Measurements from ENCODE around the gene KLHL6.
"Not testable (repeated sequence)": the region's sequence is repeated elsewhere in the genome, so short reads cannot be mapped to it uniquely, and the experiment has no call there.

KLHL6 gene

DNA sequence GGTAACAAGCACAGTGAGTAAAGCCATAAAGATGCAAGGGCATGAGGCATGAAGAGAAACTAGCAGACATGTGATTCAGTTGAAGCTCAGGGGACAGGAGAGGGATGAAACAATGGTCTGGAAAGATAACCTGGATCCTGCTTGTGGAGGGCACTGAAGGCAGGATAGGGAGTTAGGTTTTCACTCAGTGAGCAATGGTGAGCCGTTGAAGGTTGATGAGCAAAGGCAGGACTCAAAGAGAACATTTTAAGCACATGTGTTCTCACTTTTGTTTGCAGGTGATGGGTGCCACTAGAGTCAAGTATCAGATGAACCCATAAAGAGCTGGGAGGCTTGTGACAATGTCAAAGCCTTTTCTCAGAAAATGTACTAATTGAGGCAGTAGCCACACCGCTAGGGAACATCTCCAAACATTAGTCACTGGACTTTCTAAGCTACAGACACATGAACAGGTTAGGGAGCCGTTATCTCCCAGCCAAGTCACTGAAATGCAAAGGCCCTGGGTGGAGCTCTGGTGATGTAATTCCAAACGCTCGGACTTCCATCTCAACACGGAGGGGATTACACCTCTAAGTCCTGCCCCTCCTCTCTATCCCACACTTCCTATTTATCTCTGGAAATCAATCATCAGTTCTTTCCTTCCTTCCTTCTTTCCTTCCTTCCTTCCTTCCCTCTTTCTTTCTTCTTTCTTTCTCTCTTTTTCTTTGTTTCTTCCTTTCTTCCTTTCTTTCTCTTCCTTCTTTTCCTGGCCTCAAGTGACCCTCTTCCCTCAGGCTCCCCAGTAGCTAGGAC lies 22.7 kb downstream of the KLHL6 start:
- DNase-seq (ENCODE audit: low read depth in 2 of 2): no peak

GRCh38 chr3:183529717-183530116 lies 25.8 kb downstream of the KLHL6 start:
- DNase-seq (ENCODE audit: low read depth in 2 of 2): no peak

DNA sequence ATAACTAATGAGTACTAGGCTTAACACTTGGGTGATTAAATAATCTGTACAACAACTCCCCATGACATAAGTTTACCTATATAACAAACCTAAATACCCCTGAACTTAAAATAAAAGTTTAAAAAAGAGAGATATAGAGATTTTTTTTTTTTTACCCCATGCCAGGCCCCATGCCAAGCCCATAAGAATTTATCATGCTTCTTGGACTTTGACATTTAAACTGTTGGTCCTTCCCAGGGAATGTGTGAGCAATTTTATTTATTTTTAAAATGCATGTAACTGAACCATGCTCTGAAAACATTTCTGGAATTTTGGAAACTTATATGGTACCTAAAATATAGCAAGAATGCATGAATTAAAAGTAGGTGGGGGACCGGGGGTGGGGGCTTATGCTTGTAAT lies 26.3 kb downstream of the KLHL6 start:
- no peak for DNase-seq (ENCODE audit: low read depth in 2 of 2)

DNA sequence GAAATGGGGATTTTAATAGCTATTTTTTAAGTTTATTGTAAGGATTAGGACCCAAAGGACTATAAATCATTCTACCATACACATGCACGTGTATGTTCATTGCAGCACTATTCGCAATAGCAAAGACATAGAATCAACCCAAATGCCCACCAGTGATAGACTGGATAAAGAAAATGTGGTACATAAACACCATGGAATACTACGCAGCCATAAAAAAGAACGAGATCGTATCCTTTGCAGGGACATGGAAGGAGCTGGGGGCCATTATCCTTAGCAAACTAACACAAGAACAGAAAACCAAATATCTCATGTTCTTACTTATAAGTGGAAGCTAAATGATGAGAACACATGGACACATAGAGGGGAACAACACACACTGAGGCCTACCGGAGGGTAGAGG lies 26.7 kb downstream of the KLHL6 start:
- DNase-seq (ENCODE audit: low read depth in 2 of 2): not testable (repeated sequence)

- DNase-seq (ENCODE audit: low read depth in 2 of 2): no peak
Observed at GRCh38 chr3:183527428-183528379, 27.8 kb downstream of the KLHL6 start.

DNA sequence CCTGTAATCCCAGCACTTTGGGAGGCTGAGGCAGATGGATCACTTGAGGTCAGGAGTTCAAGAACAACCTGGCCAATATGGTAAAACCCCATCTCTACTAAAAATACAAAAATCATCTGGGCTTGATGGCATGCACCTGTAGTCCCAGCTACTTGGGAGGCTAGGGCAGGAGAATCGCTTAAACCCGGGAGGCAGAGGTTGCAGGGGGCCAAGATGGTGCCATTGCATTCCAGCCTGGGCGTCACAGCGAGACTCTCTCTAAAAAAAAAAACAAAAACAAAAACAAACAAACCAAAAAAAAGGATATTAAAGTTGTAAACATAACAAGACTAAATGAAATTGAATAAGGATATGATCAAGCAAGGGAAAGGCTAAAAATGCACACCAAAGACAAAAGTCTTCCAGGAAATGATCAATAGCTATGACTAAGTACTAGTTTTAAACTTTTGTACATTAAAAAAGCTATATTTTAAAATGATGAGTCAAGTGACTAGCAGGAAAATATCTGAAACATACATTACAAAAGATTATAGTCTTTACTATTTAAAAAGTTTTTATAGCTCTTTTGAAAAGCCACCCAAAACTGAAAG lies 28.6 kb downstream of the KLHL6 start:
- DNase-seq (ENCODE audit: low read depth in 2 of 2): no peak

DNA sequence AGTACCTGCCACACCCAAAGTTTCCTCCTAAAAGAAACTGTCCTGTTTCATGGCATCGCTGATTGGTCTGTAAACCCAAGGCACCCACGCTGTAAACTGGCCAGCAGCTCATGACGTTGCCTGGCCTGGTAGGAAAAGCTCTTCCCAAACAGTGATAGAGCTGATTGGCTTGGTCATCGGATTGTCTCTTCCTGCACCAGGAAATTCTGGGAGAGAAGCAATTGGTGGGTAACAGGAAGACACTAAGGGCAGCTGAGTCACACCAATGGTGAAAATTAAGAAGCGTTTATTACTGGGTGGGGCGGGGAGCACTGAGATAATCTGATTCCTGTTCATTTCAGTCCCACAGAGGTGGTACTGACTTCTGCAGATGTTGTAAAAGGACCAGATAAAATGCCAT lies 31.0 kb downstream of the KLHL6 start:
- no peak for DNase-seq (ENCODE audit: low read depth in 2 of 2)

- DNase-seq (ENCODE audit: low read depth in 2 of 2): not testable (repeated sequence)
Observed at GRCh38 chr3:183520741-183521556, 34.6 kb downstream of the KLHL6 start.

- DNase-seq (ENCODE audit: low read depth in 2 of 2): not testable (repeated sequence)
Observed at GRCh38 chr3:183520295-183520694, 35.2 kb downstream of the KLHL6 start.

DNA sequence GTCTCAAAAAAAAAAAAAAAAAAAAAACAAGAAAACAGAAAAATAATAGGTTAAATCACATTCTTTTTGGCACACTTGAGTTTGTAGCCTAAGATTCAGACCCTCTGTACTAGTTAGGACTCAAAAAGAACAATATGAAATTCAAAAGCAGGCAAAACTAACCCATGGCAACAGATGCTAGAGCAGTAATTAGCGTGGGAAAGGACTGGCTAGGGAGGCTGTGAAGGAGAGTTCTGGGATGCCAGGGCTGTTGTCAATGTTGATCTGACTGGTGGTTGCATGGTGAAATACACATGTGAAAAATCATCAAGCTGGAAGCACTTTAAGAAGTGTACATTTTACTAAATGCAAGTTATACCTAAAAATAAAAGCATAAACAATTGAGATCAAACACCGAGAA lies 35.6 kb downstream of the KLHL6 start:
- DNase-seq (ENCODE audit: low read depth in 2 of 2): no peak

GRCh38 chr3:183518491-183519251 lies 36.8 kb downstream of the KLHL6 start:
- no peak for DNase-seq (ENCODE audit: low read depth in 2 of 2)

DNA sequence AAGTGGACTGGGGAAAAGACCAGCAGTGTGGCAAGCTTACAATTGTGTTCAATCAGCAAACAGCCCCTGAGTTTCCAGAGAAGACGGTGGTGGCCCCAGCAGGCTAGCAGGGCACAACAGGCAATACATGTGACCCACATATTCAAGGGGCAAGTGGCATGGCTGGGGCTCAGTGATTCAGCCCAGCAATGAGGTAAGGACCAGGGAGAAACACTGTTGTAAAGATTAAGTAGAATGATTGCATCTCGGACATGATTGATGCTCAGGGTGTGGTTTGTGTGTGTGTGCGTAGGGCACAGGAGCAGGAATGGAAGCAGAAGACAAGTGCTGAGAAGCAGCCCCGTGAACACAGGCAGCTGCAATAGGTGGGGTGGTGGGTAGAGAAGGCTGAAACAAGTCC lies 37.9 kb downstream of the KLHL6 start:
- DNase-seq (ENCODE audit: low read depth in 2 of 2): no peak

DNA sequence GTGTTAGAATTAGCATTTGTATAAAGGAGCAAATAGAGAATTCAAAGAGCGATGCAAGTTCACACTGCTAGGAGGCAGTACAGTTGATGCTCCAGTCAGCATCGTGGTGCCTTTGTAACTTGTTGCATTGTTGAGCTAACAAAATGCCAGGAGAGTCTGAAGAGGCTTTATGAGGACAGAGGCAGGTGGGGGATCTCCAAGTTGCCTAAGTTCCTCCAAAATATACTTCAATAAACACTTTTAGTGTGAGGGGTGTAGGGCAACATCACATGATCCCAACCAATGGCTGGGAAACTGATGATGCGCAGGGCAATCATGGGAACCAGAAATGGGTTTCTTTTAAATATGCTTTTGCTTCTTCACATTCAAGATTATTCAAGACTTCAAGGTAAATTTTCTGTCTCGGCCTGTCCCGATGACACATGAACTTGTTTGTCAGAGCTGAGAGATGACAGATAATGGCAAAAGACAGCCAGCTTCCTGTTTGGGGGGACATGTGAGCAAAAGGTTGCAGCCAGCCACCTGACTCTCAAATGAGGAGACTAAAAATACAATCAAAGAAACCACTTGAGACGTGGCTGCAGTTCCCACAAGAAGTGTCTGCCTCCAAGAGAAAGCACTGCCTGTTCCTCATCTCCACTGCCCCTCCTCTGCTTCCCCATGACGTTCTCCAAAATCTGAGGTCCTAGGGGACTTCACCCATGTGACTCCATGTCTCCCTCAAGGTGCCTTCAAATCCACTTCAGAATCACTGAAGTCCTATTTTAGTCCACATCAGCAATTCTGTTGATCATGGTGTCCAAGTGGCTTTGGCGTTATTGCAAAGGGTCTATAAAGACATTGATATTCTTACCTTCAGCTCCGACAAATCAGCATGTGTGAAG lies 39.3 kb downstream of the KLHL6 start:
- DNase-seq (ENCODE audit: low read depth in 2 of 2): peak; percentile 39 to 43

DNA sequence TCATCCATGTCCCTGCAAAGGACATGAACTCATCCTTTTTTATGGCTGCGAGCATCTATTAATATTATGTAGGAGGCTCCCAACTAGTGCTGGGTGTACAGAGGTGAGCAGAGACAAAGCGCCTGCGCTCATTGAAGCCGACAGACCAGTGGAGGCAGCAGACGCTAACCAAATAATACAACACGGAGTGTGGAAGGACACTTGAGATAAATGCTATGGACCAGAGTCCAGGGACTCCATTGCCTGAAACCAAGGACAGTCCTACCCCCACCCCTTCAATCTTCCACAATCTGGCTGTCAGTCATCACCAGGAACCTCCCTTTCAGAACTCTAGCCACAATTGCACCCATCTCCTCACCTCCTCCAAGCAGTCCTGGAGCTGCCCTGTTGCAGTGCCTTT lies 41.5 kb downstream of the KLHL6 start:
- no peak for DNase-seq (ENCODE audit: low read depth in 2 of 2)

GRCh38 chr3:183513046-183513706 lies 42.3 kb downstream of the KLHL6 start:
- peak; percentile 22 to 33 for DNase-seq (ENCODE audit: low read depth in 2 of 2)

DNA sequence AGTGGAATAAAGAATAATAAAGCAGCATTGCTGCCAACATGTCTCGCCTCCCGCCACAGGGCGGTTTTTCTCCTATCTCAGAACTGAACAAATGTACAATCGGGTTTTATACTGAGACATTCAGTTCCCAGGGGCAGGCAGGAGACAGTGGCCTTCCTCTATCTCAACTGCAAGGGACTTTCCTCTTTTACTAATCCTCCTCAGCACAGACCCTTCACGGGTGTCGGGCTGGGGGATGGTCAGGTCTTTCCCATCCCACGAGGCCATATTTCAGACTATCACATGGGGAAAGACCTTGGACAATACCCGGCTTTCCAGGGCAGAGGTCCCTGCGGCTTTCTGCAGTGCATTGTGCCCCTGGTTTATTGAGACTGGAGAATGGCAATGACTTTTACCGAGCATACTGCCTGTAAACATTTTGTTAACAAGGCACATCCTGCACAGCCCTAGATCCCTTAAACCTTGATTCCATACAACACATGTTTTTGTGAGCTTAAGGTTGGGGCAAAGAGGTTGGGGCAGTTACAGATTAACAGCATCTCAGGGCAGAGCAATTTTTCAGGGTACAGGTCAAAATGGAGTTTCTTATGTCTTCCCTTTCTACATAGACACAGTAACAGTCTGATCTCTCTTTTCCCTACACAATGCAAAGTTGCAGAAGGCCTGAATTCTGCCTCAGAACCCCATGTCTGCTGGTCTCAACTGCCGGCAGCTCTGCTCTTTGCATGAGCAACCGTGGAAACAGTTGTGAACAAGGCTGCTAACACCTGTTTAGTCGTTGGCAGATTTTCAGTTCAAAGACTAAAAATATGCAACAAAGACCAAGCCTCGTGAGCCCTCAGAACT lies 44.0 kb downstream of the KLHL6 start:
- DNase-seq (ENCODE audit: low read depth in 2 of 2): not testable (repeated sequence)

- DNase-seq (ENCODE audit: low read depth in 2 of 2): no peak
Observed at GRCh38 chr3:183508821-183509220, 46.7 kb downstream of the KLHL6 start.

DNA sequence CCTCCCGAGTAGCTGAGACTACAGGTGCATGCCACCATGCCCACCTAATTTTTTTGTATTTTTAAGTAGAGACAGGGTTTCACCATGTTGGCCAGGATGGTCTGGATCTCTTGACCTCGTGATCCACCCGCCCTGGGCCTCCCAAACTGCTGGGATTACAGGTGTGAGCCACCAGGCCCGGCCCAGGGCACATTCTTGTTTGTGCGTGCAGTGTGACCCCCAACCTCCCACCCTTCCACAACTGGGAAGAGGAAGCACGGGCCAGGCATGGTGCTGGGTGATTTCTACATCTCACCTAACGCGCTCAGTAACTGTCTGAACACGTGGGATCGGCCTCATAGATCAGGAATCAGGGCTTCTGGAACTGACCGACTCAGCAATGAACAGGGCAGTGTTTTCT lies 48.0 kb downstream of the KLHL6 start:
- no peak for DNase-seq (ENCODE audit: low read depth in 2 of 2)
